ENCODE measurements around the gene GLYATL3. TPM values are rescaled to one million over a fixed set of nuclear protein-coding genes. Genes with fewer than 3 reads are reported as not detected.

The GLYATL3 gene
- total RNA-seq (not detected), polyA plus RNA-seq (not detected)
- long read RNA-seq, donor 1: 0 reads
- long read RNA-seq, donor 2: 0 reads
- long read RNA-seq, donor 3: 0 reads

- no peak for TF ChIP-seq CTCF (IDR thresholded peaks at IDR 0.05)
- DNase-seq: no peak
- Histone ChIP-seq H3K4me3 (no peak within 1 kb of the TSS), H3K27me3 (peaks cover 0 to 16% (median 0%) of the 10 kb centered on the region in 7 donors), H3K36me3 (no peaks in the 10 kb centered on the region), H3K4me1 (no peaks in the 10 kb centered on the region), H3K9me3 (no peaks in the 10 kb centered on the region), H3K27ac (no peak within 1 kb of the TSS)
- ATAC-seq: no peak
- 43 to 76% methylated on average over 2 of the region's 2 CpGs for WGBS, 2 donors
- intact Hi-C loops (cut with DNase I): no loop called here
Measured at GRCh38 chr6:49499623-49500022, at the start of gene GLYATL3. GLYATL3 (plus strand) TSS chr6:49499923; CDS start chr6:49511991, 12,068 bp downstream.

- 90 to 96% methylated on average over 2 of the region's 2 CpGs for WGBS, 2 donors
- Histone ChIP-seq H3K36me3 (peaks cover 0 to 100% (median 35%) of the 10 kb centered on the region in 9 donors), H3K9me3 (no peaks in the 10 kb centered on the region), H3K4me3 (no peak overlapping the region), H3K27ac (no peak overlapping the region), H3K4me1 (no peaks in the 10 kb centered on the region), H3K27me3 (no peaks in the 10 kb centered on the region)
- ATAC-seq (no peak), DNase-seq (no peak)
- TF ChIP-seq CTCF (IDR thresholded peaks at IDR 0.05): peak in 7 of 9 donors; percentile 25 to 47 (median 38)
- intact Hi-C loops (cut with DNase I): no loop called here
Measured at GRCh38 chr6:49453221-49453620, 46.5 kb upstream of the GLYATL3 start.

GRCh38 chr6:49454787-49455709, 44.7 kb upstream of the GLYATL3 start:
- Histone ChIP-seq H3K27ac (no peak overlapping the region), H3K9me3 (no peaks in the 10 kb centered on the region), H3K36me3 (peaks cover 0 to 97% (median 26%) of the 10 kb centered on the region in 9 donors), H3K27me3 (no peaks in the 10 kb centered on the region), H3K4me3 (no peak overlapping the region), H3K4me1 (peaks cover 0 to 5% (median 0%) of the 10 kb centered on the region in 9 donors)
- ATAC-seq (no peak), DNase-seq (no peak)
- no peak for TF ChIP-seq CTCF (IDR thresholded peaks at IDR 0.05)
- intact Hi-C loops (cut with DNase I): no loop called here
- WGBS, 2 donors: 96 to 99% methylated on average over 3 of the region's 3 CpGs

GRCh38 chr6:49457771-49458170, 42.0 kb upstream of the GLYATL3 start:
- intact Hi-C loops (cut with DNase I): no loop called here
- no peak for TF ChIP-seq CTCF (IDR thresholded peaks at IDR 0.05)
- DNase-seq (no peak), ATAC-seq (no peak)
- Histone ChIP-seq H3K27me3 (no peaks in the 10 kb centered on the region), H3K9me3 (no peaks in the 10 kb centered on the region), H3K27ac (no peak overlapping the region), H3K4me3 (no peak overlapping the region), H3K36me3 (peaks cover 0 to 70% (median 17%) of the 10 kb centered on the region in 9 donors), H3K4me1 (peaks cover 0 to 25% (median 20%) of the 10 kb centered on the region in 9 donors)
- WGBS, 2 donors: 74 to 75% methylated on average over 4 of the region's 4 CpGs
